ENCODE data around the gene TMEM94.

Gene TMEM94

DNA sequence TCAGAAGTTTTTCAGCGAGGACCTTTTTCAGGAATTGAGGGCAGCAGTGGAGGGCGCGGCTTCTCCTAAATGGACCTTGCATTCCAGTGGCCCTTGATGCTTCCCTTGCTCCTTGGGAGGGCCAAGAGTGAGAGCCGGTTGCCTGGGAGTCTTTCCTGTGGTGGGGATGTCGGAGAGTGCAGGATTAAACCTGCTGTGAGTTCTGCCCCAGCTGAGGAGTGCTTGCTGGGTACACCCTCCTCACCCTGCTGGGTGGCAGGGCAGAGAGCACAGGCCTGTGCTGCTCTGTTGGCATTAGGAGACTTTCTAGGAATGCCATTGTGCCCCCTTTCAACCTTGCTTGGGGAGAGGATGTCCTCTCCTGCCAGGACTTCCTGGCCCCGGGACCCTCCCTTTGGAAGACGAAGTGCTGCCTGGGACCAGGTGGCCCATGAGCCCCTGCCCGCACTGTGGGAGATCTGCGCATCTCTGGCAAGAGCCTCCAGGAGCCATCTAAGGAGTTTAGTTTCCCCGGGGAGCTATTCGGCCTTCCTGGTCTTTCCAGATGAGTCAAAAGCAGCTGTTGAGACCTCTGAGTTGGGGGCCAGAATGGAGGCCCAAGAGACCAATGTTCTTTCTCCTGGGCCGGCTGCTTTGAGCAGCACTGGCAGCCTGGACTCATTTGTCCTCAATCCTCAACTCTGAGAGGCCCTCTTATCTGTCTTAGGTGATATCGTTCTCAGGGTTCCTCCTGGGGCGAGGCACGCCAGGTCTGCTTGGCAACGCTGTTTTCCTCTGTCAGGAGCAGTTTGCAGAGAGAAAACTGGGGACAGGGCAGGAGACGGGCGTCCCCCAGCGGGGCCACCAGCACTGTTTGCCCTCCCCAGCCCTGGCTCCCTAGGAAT lies 74.6 kb downstream of the TMEM94 start:
- DNase-seq: no peak

DNA sequence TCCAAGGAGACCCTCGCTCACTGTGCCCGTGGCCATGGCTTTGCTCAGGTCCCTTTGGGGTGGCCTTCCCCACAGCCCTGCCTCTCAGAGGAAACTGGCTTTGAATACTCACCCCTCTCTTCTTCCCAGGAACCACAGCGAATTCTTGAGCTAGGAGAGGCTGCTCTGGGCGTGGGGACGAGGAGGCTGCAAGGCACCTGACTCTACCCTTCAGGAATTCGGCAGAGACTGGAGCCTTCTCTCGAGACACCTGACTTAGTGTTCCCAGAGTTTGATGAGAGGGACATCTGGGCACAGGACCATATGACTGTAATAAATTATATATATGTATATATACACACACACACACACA lies 75.3 kb downstream of the TMEM94 start:
- no peak for DNase-seq

DNA sequence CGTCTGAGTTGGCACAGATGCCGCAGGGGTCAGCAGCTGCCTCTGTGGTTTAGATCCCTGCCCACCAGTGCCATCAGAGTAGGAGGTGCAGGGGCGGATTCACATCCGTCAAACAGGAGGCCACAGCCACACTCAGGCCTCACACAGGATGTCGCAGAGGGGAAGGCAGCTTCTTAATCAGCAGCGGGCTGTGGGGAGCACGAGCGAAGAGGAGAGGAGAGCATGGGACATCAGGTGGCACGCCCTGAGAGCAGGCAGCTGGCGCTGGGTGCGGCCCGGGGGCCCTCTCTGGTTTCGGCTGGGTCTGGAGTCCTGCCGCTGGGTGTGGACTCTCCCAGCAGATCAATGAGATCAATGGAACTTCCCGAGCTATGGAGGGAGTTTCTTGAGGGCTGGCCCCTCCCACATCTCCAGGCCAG lies 78.7 kb downstream of the TMEM94 start:
- no peak for DNase-seq

DNA sequence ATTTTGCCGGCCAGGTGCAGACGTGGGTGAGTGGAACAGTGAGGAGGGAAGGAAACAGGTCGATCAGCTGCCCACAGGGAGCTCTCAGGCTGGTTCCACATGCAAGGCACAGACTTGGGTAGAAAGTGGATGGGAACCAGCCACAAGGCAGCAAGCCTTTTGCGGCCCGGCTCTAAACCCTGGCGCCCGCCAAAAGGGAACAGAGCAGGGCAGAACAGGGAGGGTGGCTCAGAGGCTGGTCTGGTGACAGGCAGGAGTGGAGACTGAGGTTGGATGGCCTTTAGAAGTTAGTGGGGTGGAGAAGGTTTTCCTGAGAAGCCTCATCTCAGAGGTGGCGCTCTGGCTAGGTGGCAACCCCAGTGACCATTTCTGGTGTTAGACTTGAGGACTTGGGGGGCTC lies 79.4 kb downstream of the TMEM94 start:
- DNase-seq: no peak

- DNase-seq: no peak
These were observed 79.9 kb downstream of the TMEM94 start for GRCh38 chr17:75536366-75536765.

GRCh38 chr17:75539967-75540729 lies 83.7 kb downstream of the TMEM94 start:
- no peak for DNase-seq

DNA sequence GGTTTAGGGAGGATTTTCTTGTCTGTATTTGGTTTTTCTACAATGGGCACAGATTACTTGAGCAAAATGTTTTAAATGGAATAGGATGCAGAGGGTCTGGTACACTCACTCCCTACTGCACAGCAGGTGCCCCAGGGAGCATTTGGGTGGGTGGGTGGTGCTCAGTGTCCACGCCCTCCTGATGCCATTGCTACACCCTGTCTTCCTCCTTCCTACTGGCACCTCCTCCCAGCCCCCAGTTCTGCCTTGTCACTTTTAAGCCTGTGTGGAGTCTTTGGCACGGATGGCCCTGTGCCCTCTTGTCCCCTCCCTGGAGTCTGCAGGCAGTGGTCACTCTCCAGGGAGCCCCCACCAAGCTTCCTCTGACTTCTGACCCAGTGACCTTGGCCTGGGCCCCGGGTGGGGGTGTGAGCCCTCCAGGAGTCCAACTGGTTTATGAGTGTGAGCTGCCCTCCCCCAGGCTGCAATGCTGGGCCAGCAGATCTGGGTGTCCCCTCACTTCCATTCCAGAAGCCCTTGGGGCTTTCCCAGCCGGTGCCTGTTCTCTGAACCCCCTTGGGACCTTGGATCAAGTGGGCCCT lies 84.6 kb downstream of the TMEM94 start:
- no peak for DNase-seq

- no peak for DNase-seq
These were observed 85.8 kb downstream of the TMEM94 start for GRCh38 chr17:75542229-75542628.

- DNase-seq: no peak
These were observed 86.4 kb downstream of the TMEM94 start for GRCh38 chr17:75542728-75543336.

- no peak for DNase-seq
These were observed 87.8 kb downstream of the TMEM94 start for GRCh38 chr17:75544250-75544649.

DNA sequence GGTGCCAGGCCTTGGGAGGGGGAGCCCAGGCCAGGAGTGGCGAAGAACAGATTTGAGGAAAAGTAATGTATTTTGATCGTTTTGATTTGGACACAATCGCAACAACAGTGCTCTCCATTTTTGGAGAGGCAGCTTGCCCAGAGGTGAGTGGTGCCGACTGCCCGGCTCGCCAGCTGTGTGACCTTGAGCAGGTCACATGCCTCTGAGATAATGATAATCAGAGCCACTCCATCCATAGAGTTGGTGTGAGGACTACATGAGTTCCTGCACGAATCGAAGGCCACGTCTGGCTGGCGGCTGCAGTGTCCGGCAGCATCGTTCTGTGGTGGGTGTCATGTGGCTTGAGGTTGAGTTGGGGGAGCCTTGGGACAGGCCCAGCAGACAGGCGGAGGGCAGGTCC lies 89.7 kb downstream of the TMEM94 start:
- DNase-seq: no peak

- no peak for DNase-seq
These were observed 90.7 kb downstream of the TMEM94 start for GRCh38 chr17:75547091-75547490.

- no peak for DNase-seq
These were observed 92.4 kb downstream of the TMEM94 start for GRCh38 chr17:75548813-75549212.
